HCT116 (cell line): ENCODE results near the gene SLC4A2. TPM values are rescaled to one million over a fixed set of nuclear protein-coding genes. Genes with fewer than 3 reads are reported as not detected.

Experiments used
- ATAC-seq: fragments of 200-7000 bp; cut with Tn5 transposase; 2 replicates; pipeline ENCODE4 v1.9.1; 2020; ENCODE audit warnings: mild to moderate bottlenecking, moderate library complexity
- BruUV-seq: library from RNA; stranded (reverse); fragments of 400-500 nt; replicated peaks from 2 replicates; lab custom pipeline; 2021; lab: Mats Ljungman, UMichigan
- CTCF ChIA-PET: fragments of 300-600 bp; sonication (Branson Sonifier 250); formaldehyde crosslinking; loops from one replicate; lab custom pipeline; 2021; ENCODE audit warnings: antibody characterized with exemption; lab: Charles Lee
- POLR2A ChIA-PET: fragments of 300-600, 350-600 bp; sonication (Branson Sonifier 250); formaldehyde crosslinking; loops from one replicate; lab custom pipeline; 2021; ENCODE audit warnings: antibody characterized with exemption; lab: Charles Lee
- RAD21 ChIA-PET, 2 experiments: fragments of 300-600 bp; sonication (Branson Sonifier 250); formaldehyde crosslinking; loops; one replicate each; lab custom pipeline; 2023; ENCODE audit warnings: low total read pairs in 2 of 2; ENCODE audit not compliant: uncharacterized antibody in 2 of 2, unreplicated experiment in 2 of 2, low non-redundant PET in 1 of 2; lab: Charles Lee
- DNase-seq: peaks from one replicate; pipeline ENCODE4 v3.0.0-alpha.2; 2010; ENCODE audit warnings: low read depth, low spot score
- H2AFZ ChIP-seq: fragments of 200-600 bp; shearing (Covaris generic), sonication (generic); 2 replicates; pipeline ENCODE4 v1.6.1; 2017; ENCODE audit warnings: low read depth, mixed run types, mixed read lengths, antibody characterized with exemption, low read length; ENCODE audit not compliant: poor library complexity, severe bottlenecking
- H3K27ac ChIP-seq: 2 replicates; pipeline ENCODE4 v1.5.1; 2012; ENCODE audit warnings: low read depth, low read length
- H3K27me3 ChIP-seq: fragments of 200-600 bp; sonication (generic); 2 replicates; pipeline ENCODE4 v1.6.1; 2016; ENCODE audit warnings: mixed run types, low read length, mixed read lengths; ENCODE audit not compliant: insufficient read depth
- H3K36me3 ChIP-seq, 2 experiments: fragments of 200-500 bp in 1 of 2; fragments of 200-600 bp in 1 of 2; sonication (Bioruptor generic) in 1 of 2; sonication (generic) in 1 of 2; 2 replicates each; pipeline versions ENCODE4 v1.5.1 to v1.6.1; 2014 to 2016; ENCODE audit warnings: low read length in 2 of 2, inconsistent platforms in 1 of 2, mixed read lengths in 1 of 2, mixed run types in 1 of 2; ENCODE audit not compliant: insufficient read depth in 2 of 2, control insufficient read depth in 1 of 2
- H3K4me1 ChIP-seq, 2 experiments: fragments of 200-600 bp in 1 of 2; sonication (generic) in 1 of 2; 2 replicates each; pipeline versions ENCODE4 v1.5.1 to v1.6.1; 2012 to 2017; ENCODE audit warnings: low read length in 2 of 2, inconsistent platforms in 1 of 2, mild to moderate bottlenecking in 1 of 2, mixed read lengths in 1 of 2, mixed run types in 1 of 2, moderate library complexity in 1 of 2; ENCODE audit not compliant: insufficient read depth in 2 of 2, control insufficient read depth in 1 of 2
- H3K4me2 ChIP-seq: fragments of 200-600 bp; sonication (generic); 2 replicates; pipeline ENCODE4 v1.6.1; 2017; ENCODE audit warnings: mixed run types, low read length, mixed read lengths
- H3K4me3 ChIP-seq, 2 experiments: fragments of 200-600 bp in 1 of 2; sonication (generic) in 1 of 2; replicated peaks in 1 of 2; 2 replicates each; pipeline ENCODE4 v1.5.1; 2011 to 2016; ENCODE audit warnings: low read length in 2 of 2, control low read depth in 1 of 2, low read depth in 1 of 2, mild to moderate bottlenecking in 1 of 2, mixed read lengths in 1 of 2, mixed run types in 1 of 2
- H3K79me2 ChIP-seq: fragments of 200-600 bp; sonication (generic); 2 replicates; pipeline ENCODE4 v1.6.1; 2017; ENCODE audit warnings: mild to moderate bottlenecking, mixed run types, low read length, moderate library complexity, mixed read lengths; ENCODE audit not compliant: insufficient read depth
- H3K9ac ChIP-seq: fragments of 200-600 bp; sonication (generic); 2 replicates; pipeline ENCODE4 v1.6.1; 2016; ENCODE audit warnings: low read length, mixed read lengths
- H3K9me2 ChIP-seq: fragments of 200-600 bp; sonication (generic), shearing (Covaris generic); 2 replicates; pipeline ENCODE4 v1.6.1; 2017; ENCODE audit warnings: mixed run types, mild to moderate bottlenecking, moderate library complexity; ENCODE audit not compliant: insufficient read depth
- H3K9me3 ChIP-seq, 2 experiments: fragments of 200-500 bp in 1 of 2; fragments of 200-600 bp in 1 of 2; sonication (Bioruptor generic) in 1 of 2; sonication (generic) in 1 of 2; 2 replicates each; pipeline ENCODE4 v1.6.1; 2014 to 2017; ENCODE audit warnings: low read length in 2 of 2, mixed read lengths in 2 of 2, inconsistent platforms in 1 of 2, low read depth in 1 of 2, mild to moderate bottlenecking in 1 of 2, mixed run types in 1 of 2, moderate library complexity in 1 of 2; ENCODE audit not compliant: control insufficient read depth in 1 of 2, insufficient read depth in 1 of 2
- H4K20me1 ChIP-seq: fragments of 200-600 bp; sonication (generic), shearing (Covaris generic); 2 replicates; pipeline ENCODE4 v1.6.1; 2017; ENCODE audit warnings: mixed run types, mild to moderate bottlenecking, moderate library complexity; ENCODE audit not compliant: insufficient read depth
- CBX3 ChIP-seq: IDR thresholded peaks from 2 replicates; pipeline ENCODE4 v1.6.1; 2012; ENCODE audit warnings: low read depth
- CTCF ChIP-seq, 3 experiments: fragments of 200-600 bp in 1 of 3; sonication (generic) in 1 of 3; IDR thresholded peaks in 2 of 3; conservative IDR thresholded peaks in 1 of 3; 2 replicates each; pipeline ENCODE4 v1.5.1; 2012 to 2017; ENCODE audit warnings: low read depth in 2 of 3, low read length in 2 of 3, antibody characterized with exemption in 1 of 3, borderline replicate concordance in 1 of 3, control low read depth in 1 of 3, mild to moderate bottlenecking in 1 of 3, mixed read lengths in 1 of 3, mixed run types in 1 of 3, moderate library complexity in 1 of 3; ENCODE audit not compliant: insufficient read depth in 1 of 3
- EGR1 ChIP-seq: IDR thresholded peaks from 2 replicates; pipeline ENCODE4 v1.6.1; 2012; ENCODE audit warnings: low read depth
- POLR2AphosphoS5 ChIP-seq: IDR thresholded peaks from 2 replicates; pipeline ENCODE4 v1.6.1; 2011; ENCODE audit warnings: mild to moderate bottlenecking, low read depth, low read length, moderate library complexity
- SIN3A ChIP-seq: IDR thresholded peaks from 2 replicates; pipeline ENCODE4 v1.6.1; 2012; ENCODE audit warnings: low read depth
- SP1 ChIP-seq: IDR thresholded peaks from 2 replicates; pipeline ENCODE4 v1.6.1; 2012; ENCODE audit warnings: low read depth
- ZNF274 ChIP-seq: fragments of 200-500 bp; sonication (Bioruptor generic); IDR thresholded peaks from 2 replicates; pipeline ENCODE4 v1.6.1; 2014; ENCODE audit warnings: mild to moderate bottlenecking, low read depth, low read length, inconsistent platforms
- intact Hi-C: fragments of 100-400 bp; cut with micrococcal nuclease; formaldehyde crosslinking; loops from 2 replicates; pipeline ENCODE4 v1.10.0; 2022
- total RNA-seq: library from RNA; stranded (reverse); gene quantifications from one replicate; pipeline ENCODE4 v1.2.1, GENCODE V29; 2021; ENCODE audit not compliant: unreplicated experiment
- TF ChIP-seq, protein P1 (sequence below): IDR thresholded peaks from 2 replicates; pipeline ENCODE4 v1.6.1; 2012

SLC4A2 gene
- total RNA-seq, 1 experiment from 2014 or later, result 240 TPM

GRCh38 chr7:151012031-151012692, 47.2 kb upstream of the SLC4A2 start:
- H3K4me3 ChIP-seq, result peak overlapping the region; percentile 6 to 36; a peak in 3 of 4 replicates
- no peaks in the 10 kb centered on the region for H3K9me3 ChIP-seq
- H3K4me1 ChIP-seq, result peaks cover 16 to 56% of the 10 kb centered on the region in 2 experiments; a peak in 3 of 4 replicates
- no peaks in the 10 kb centered on the region for H3K36me3 ChIP-seq
- POLR2A ChIA-PET, result interaction anchor here (2.2 kb wide), 1 partner anchor 16 kb away, joined by 7 read pairs; the partner anchor contains the start of gene ABCB8
- H4K20me1 ChIP-seq, result no peaks in the 10 kb centered on the region
- 0 out of 2 replicates have a peak overlapping the region, but pooled peaks have one; percentile 9 for H3K27ac ChIP-seq
- H3K4me2 ChIP-seq, result peak overlapping the region; percentile 68
- peaks cover 4% of the 10 kb centered on the region; the same call in 1 of the 2 replicates for H3K79me2 ChIP-seq
- intact Hi-C loops, result loop anchor here (10.0 kb wide), 1 partner anchor 237 kb away; no protein-coding TSS in a partner anchor
- DNase-seq, result no peak
- H2AFZ ChIP-seq, result no peak overlapping the region
- ATAC-seq, result no peak
- CTCF ChIA-PET, result interaction anchor here (0.7 to 5.4 kb wide), 8 partner anchors 8 to 135 kb away, joined by 3 to 59 read pairs (median 6); partner anchors contain the start of genes ABCB8 and ATG9B
- RAD21 ChIA-PET, result interaction anchor here in 1 of 2 experiments (0.6 kb wide), 1 partner anchor 48 kb away, joined by 5 read pairs; no protein-coding TSS in a partner anchor
- H3K9me2 ChIP-seq, result no peaks in the 10 kb centered on the region
- H3K9ac ChIP-seq, result peak overlapping the region; percentile 38
- no peaks in the 10 kb centered on the region for H3K27me3 ChIP-seq
- no TSS peak for BruUV-seq
- TF ChIP-seq SP1 (no peak), ZNF274 (no peak), POLR2AphosphoS5 (no peak), EGR1 (no peak), CBX3 (no peak), SIN3A (no peak)

- Histone ChIP-seq H3K9me2 (no peaks in the 10 kb centered on the region), H4K20me1 (no peaks in the 10 kb centered on the region), H3K9ac (peak overlapping the region; percentile 38), H3K4me2 (peak overlapping the region; percentile 68), H3K27me3 (no peaks in the 10 kb centered on the region), H3K9me3 (no peaks in the 10 kb centered on the region), H3K4me3 (peak overlapping the region in 1 of 2 experiments; percentile 36; a peak in 1 of 4 replicates), H3K4me1 (peaks cover 15 to 60% of the 10 kb centered on the region in 2 experiments; a peak in 3 of 4 replicates), H3K36me3 (no peaks in the 10 kb centered on the region), H3K27ac (no peak overlapping the region), H3K79me2 (peaks cover 4% of the 10 kb centered on the region; the same call in 1 of the 2 replicates)
- no TSS peak for BruUV-seq
- intact Hi-C loops, result loop anchor here (10.0 kb wide), 1 partner anchor 238 kb away; no protein-coding TSS in a partner anchor
- ATAC-seq, result no peak
- no peak for DNase-seq
- CTCF ChIA-PET, result interaction anchor here (0.7 to 1.9 kb wide), 7 partner anchors 12 to 136 kb away, joined by 3 to 7 read pairs (median 4); partner anchors contain the start of genes ABCB8 and ATG9B
- POLR2A ChIA-PET, result interaction anchor here (2.2 kb wide), 1 partner anchor 15 kb away, joined by 7 read pairs; the partner anchor contains the start of gene ABCB8
- RAD21 ChIA-PET, result no interaction called here
- TF ChIP-seq, protein P1, sequence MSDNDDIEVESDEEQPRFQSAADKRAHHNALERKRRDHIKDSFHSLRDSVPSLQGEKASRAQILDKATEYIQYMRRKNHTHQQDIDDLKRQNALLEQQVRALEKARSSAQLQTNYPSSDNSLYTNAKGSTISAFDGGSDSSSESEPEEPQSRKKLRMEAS, result no peak
- TF ChIP-seq CTCF (IDR thresholded peaks at IDR 0.05 in 2 of 3, conservative IDR thresholded peaks at IDR 0.05 in 1 of 3; ENCODE audit: borderline replicate concordance in 1 of 3, insufficient read depth in 1 of 3, low read depth in 2 of 3, low read length in 2 of 3), result peak in 2 of 3 experiments; percentile 70 to 76; a peak in 4 of 6 replicates
- TF ChIP-seq, all 23 proteins: peak for 1
- no peak overlapping the region for H2AFZ ChIP-seq
Measured at GRCh38 chr7:151012911-151013347, 46.5 kb upstream of the SLC4A2 start.
